ENCODE data around the gene ARL3. TPM values are rescaled to one million over a fixed set of nuclear protein-coding genes. Genes with fewer than 3 reads are reported as not detected.

Gene ARL3
- polyA plus RNA-seq, 1 experiment: 8.1 TPM

GRCh38 chr10:102676534-102677315, 37.5 kb downstream of the ARL3 start:
- POLR2A ChIA-PET: interaction anchor here (0.6 to 2.3 kb wide), 5 partner anchors 15 to 89 kb away, joined by 3 to 15 read pairs (median 7); no protein-coding TSS in a partner anchor

GRCh38 chr10:102675666-102676533, 38.3 kb downstream of the ARL3 start:
- Histone ChIP-seq H3K27me3 (ENCODE audit: control insufficient read depth, insufficient read depth, low read length) (no peaks in the 10 kb centered on the region), H3K36me3 (ENCODE audit: control insufficient read depth, insufficient read depth, low read length) (no peaks in the 10 kb centered on the region; the same call in 1 of the 2 replicates), H3K4me3 (ENCODE audit: low read depth, low read length) (no peak overlapping the region; the same call in 1 of the 2 replicates)
- POLR2A ChIA-PET: interaction anchor here (0.6 to 2.3 kb wide), 6 partner anchors 13 to 89 kb away, joined by 3 to 15 read pairs (median 9); no protein-coding TSS in a partner anchor
- DNase-seq (ENCODE audit: low read depth): peak; percentile 97
- CTCF ChIA-PET: interaction anchor here (0.8 to 8.2 kb wide), 10 partner anchors 9 to 225 kb away, joined by 3 to 72 read pairs (median 4); partner anchors contain the start of genes ACTR1A, ARL3 and SFXN2
- TF ChIP-seq CTCF (IDR thresholded peaks at IDR 0.05; ENCODE audit: insufficient read depth, low read depth, low read length): no peak

More at GRCh38 chr10:102676534-102677315, 37.5 kb downstream of the ARL3 start:
- no peaks in the 10 kb centered on the region; the same call in 1 of the 2 replicates for H3K36me3 ChIP-seq (ENCODE audit: control insufficient read depth, insufficient read depth, low read length)
- no peak overlapping the region for H3K4me3 ChIP-seq (ENCODE audit: low read depth, low read length)
- H3K27me3 ChIP-seq (ENCODE audit: control insufficient read depth, insufficient read depth, low read length): no peaks in the 10 kb centered on the region
- CTCF ChIA-PET: interaction anchor here (1.1 to 8.2 kb wide), 10 partner anchors 8 to 225 kb away, joined by 3 to 72 read pairs (median 10); partner anchors contain the start of genes ACTR1A, ARL3, SFXN2 and SUFU
- no peak for TF ChIP-seq CTCF (IDR thresholded peaks at IDR 0.05; ENCODE audit: insufficient read depth, low read depth, low read length)
- DNase-seq (ENCODE audit: low read depth): no peak

GRCh38 chr10:102675011-102675665, 39.1 kb downstream of the ARL3 start:
- no peak for DNase-seq (ENCODE audit: low read depth)
- Histone ChIP-seq H3K36me3 (ENCODE audit: control insufficient read depth, insufficient read depth, low read length) (no peaks in the 10 kb centered on the region), H3K27me3 (ENCODE audit: control insufficient read depth, insufficient read depth, low read length) (no peaks in the 10 kb centered on the region), H3K4me3 (ENCODE audit: low read depth, low read length) (no peak overlapping the region)
- no peak for TF ChIP-seq CTCF (IDR thresholded peaks at IDR 0.05; ENCODE audit: insufficient read depth, low read depth, low read length)
- ChIA-PET CTCF (interaction anchor here (0.8 to 8.2 kb wide), 12 partner anchors 9 to 226 kb away, joined by 3 to 72 read pairs (median 4); partner anchors contain the start of genes ACTR1A, ARL3 and SFXN2), POLR2A (interaction anchor here (1.4 to 2.3 kb wide), 3 partner anchors 17 to 29 kb away, joined by 7 to 15 read pairs (median 11); no protein-coding TSS in a partner anchor)

GRCh38 chr10:102674566-102674965, 39.6 kb downstream of the ARL3 start:
- CTCF ChIA-PET: interaction anchor here (0.8 to 8.2 kb wide), 6 partner anchors 10 to 79 kb away, joined by 3 to 72 read pairs (median 4); partner anchors contain the start of genes ARL3 and SFXN2
- no peak for TF ChIP-seq CTCF (IDR thresholded peaks at IDR 0.05; ENCODE audit: insufficient read depth, low read depth, low read length)
- Histone ChIP-seq H3K27me3 (ENCODE audit: control insufficient read depth, insufficient read depth, low read length) (no peaks in the 10 kb centered on the region), H3K36me3 (ENCODE audit: control insufficient read depth, insufficient read depth, low read length) (no peaks in the 10 kb centered on the region; the same call in 1 of the 2 replicates), H3K4me3 (ENCODE audit: low read depth, low read length) (no peak overlapping the region)
- POLR2A ChIA-PET: interaction anchor here (0.6 to 2.3 kb wide), 2 partner anchors 29 to 167 kb away, joined by 11 to 12 read pairs; no protein-coding TSS in a partner anchor
- no peak for DNase-seq (ENCODE audit: low read depth)

Measured in BJ (cell line).